GM12878 (cell line): ENCODE data around the gene CAPN1. TPM values are rescaled to one million over a fixed set of nuclear protein-coding genes. Genes with fewer than 3 reads are reported as not detected.
A peak's percentile ranks its signal among the peaks of the same experiment; 100 is the strongest.

ENCODE experiments used
- ATAC-seq: fragments of 200-7000 bp; cut with Tn5 transposase; 3 replicates; pipeline ENCODE4 v1.9.1; 2020; ENCODE audit warnings: mild to moderate bottlenecking, moderate library complexity
- BruUV-seq: library from RNA; stranded (reverse); fragments of 400-500 nt; replicated peaks from 2 replicates; lab custom pipeline; 2021; lab: Mats Ljungman, UMichigan
- CTCF ChIA-PET: fragments of 300-600 bp; sonication (Branson Sonifier 250); formaldehyde crosslinking; extraction: SDS; loops from one replicate; lab custom pipeline; 2021; ENCODE audit warnings: inconsistent platforms; lab: Yijun Ruan, JAX
- POLR2A ChIA-PET: fragments of 350-600 bp; formaldehyde crosslinking; extraction: SDS; loops from one replicate; lab custom pipeline; 2021; ENCODE audit warnings: inconsistent platforms; lab: Charles Lee
- RAD21 ChIA-PET: fragments of 300-600 bp; sonication (Branson Sonifier 250); formaldehyde crosslinking; loops from one replicate; lab custom pipeline; 2023; ENCODE audit warnings: antibody characterized with exemption; ENCODE audit not compliant: unreplicated experiment; lab: Charles Lee
- SMC1A ChIA-PET: fragments of 300-600 bp; sonication (Branson Sonifier 250); formaldehyde crosslinking; loops from one replicate; lab custom pipeline; 2023; ENCODE audit not compliant: unreplicated experiment, uncharacterized antibody; lab: Charles Lee
- DNase-seq: peaks from one replicate; pipeline ENCODE4 v3.0.0-alpha.2; 2011; ENCODE audit warnings: low read depth, low spot score
- FAIRE-seq: peaks from 3 replicates; lab custom pipeline; 2011; peaks lifted over from hg19 to GRCh38; lab: Jason Lieb, UNC
- H2AFZ ChIP-seq: 2 replicates; pipeline ENCODE4 v1.6.0; 2011; ENCODE audit warnings: low read depth, low read length, control low read depth; ENCODE audit not compliant: control insufficient read depth
- H3K27ac ChIP-seq: 2 replicates; pipeline ENCODE4 v1.5.1; 2011; ENCODE audit warnings: control low read depth; ENCODE audit not compliant: control insufficient read depth, insufficient read depth
- H3K27me3 ChIP-seq, 2 experiments: replicated peaks in 1 of 2; 2 replicates each; pipeline versions ENCODE4 v1.6.0 to v1.6.1; 2011; ENCODE audit warnings: low read length in 1 of 2; ENCODE audit not compliant: control insufficient read depth in 2 of 2, insufficient read depth in 2 of 2
- H3K36me3 ChIP-seq, 2 experiments: 2 replicates each; pipeline ENCODE4 v1.5.1; 2011; ENCODE audit warnings: low read length in 1 of 2; ENCODE audit not compliant: control insufficient read depth in 2 of 2, insufficient read depth in 2 of 2
- H3K4me1 ChIP-seq: 2 replicates; pipeline ENCODE4 v1.6.1; 2011; ENCODE audit warnings: mild to moderate bottlenecking, low read length, moderate library complexity, mixed read lengths; ENCODE audit not compliant: control insufficient read depth, insufficient read depth
- H3K4me2 ChIP-seq: 2 replicates; pipeline ENCODE4 v1.6.0; 2011; ENCODE audit warnings: control low read depth; ENCODE audit not compliant: control insufficient read depth, insufficient read depth
- H3K4me3 ChIP-seq: fragments of 200-600 bp; sonication (generic); 2 replicates; pipeline ENCODE4 v1.5.1; 2016
- H3K79me2 ChIP-seq: 2 replicates; pipeline ENCODE4 v1.6.0; 2011; ENCODE audit warnings: low read length; ENCODE audit not compliant: control insufficient read depth, insufficient read depth
- H3K9ac ChIP-seq: 2 replicates; pipeline ENCODE4 v1.8.0; 2011; ENCODE audit warnings: low read length, control low read depth, mixed read lengths; ENCODE audit not compliant: control insufficient read depth, insufficient read depth
- H3K9me3 ChIP-seq: replicated peaks from 3 replicates; pipeline ENCODE4 v1.5.1; 2011; ENCODE audit warnings: mild to moderate bottlenecking, low read length; ENCODE audit not compliant: control insufficient read depth, insufficient read depth
- H4K20me1 ChIP-seq: 2 replicates; pipeline ENCODE4 v1.6.0; 2011; ENCODE audit not compliant: control insufficient read depth, insufficient read depth
- CREB1 ChIP-seq: IDR thresholded peaks from 2 replicates; pipeline ENCODE4 v1.6.1; 2012; ENCODE audit warnings: low read depth, mild to moderate bottlenecking, inconsistent platforms
- KDM1A ChIP-seq: fragments of 200-600 bp; sonication (generic); IDR thresholded peaks from 2 replicates; pipeline ENCODE4 v1.6.1; 2016; ENCODE audit warnings: borderline replicate concordance
- TARDBP ChIP-seq: IDR thresholded peaks from 2 replicates; pipeline ENCODE4 v1.6.1; 2016; ENCODE audit warnings: borderline replicate concordance
- WGBS: methylation state at CpG from one replicate; pipeline ENCODE4 v1.1.6; 2016; ENCODE audit warnings: low lambda C conversion rate; ENCODE audit not compliant: insufficient replicate concordance, insufficient coverage; ENCODE audit errors: missing lambda C conversion rate; 5-methylcytosine and 5-hydroxymethylcytosine counted together
- in situ Hi-C: fragments of 300-500 bp; cut with MboI; formaldehyde crosslinking; loops from 9 replicates; pipeline ENCODE4 v1.14.3; 2018; ENCODE audit warnings: mixed read lengths
- intact Hi-C: fragments of 100-400 bp; cut with micrococcal nuclease; formaldehyde crosslinking; loops from one replicate; pipeline ENCODE4 v1.14.2; 2022; ENCODE audit not compliant: unreplicated experiment
- polyA plus RNA-seq, 11 experiments: library from polyadenylated mRNA; depleted of rRNA in 4 of 11; unstranded in 6 of 11; stranded (reverse) in 5 of 11; fragments of >200 nt; fragmentation: Nextera tagmentation in 4 of 11; fragmentation: Illumina TruSeq in 1 of 11; extraction: Ambion mirVana in 4 of 11; extraction: Trizol in 1 of 11; gene quantifications; 1 replicate in 1 of 11; 2 replicates in 10 of 11; pipeline versions ENCODE4 v1.2.1 to v1.2.3, GENCODE V29; 2011 to 2016; ENCODE audit warnings: inconsistent platforms in 2 of 11, missing spikeins in 2 of 11, low read depth in 1 of 11
- total RNA-seq, 4 experiments: library from RNA; depleted of rRNA in 3 of 4; stranded (reverse); fragments of >200 nt in 3 of 4; fragmentation: Illumina TruSeq in 1 of 4; extraction: Trizol in 1 of 4; gene quantifications; 2 replicates each; pipeline versions ENCODE4 v1.2.1 to v1.2.3, GENCODE V29; 2013 to 2021
- TF ChIP-seq, protein P1 (sequence below): IDR thresholded peaks from 2 replicates; pipeline ENCODE4 v1.6.1; 2012; ENCODE audit warnings: mild to moderate bottlenecking, low read depth, low read length

CAPN1 gene
- total and polyA plus RNA-seq, 10 of the 15 experiments (the other 5 are each of a cell fraction or from before 2014, with no cell fraction given) = 2.2 to 167 (median 77.3) TPM

DNA sequence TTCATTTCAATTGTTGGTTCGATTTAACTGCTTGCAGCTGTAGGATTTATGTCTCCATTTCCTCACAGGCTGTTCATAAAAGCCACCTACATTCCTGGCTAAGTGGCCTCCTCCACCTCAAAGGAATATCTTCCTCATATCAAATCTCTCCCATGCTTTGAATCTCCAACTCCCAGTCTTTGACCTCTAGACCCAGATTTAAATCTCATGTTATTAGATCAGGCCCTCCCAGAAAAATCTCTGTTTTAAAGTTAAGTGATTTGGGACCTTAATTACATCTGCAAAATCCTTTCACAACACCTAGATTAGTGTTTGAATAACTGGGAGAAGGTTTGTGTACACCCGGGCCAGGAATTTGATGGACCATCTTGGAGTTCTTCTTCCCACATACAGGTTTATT, 46.2 kb downstream of the CAPN1 start:
- H3K27ac ChIP-seq = no peak overlapping the region
- TF ChIP-seq KDM1A = no peak
- TF ChIP-seq, protein P1, sequence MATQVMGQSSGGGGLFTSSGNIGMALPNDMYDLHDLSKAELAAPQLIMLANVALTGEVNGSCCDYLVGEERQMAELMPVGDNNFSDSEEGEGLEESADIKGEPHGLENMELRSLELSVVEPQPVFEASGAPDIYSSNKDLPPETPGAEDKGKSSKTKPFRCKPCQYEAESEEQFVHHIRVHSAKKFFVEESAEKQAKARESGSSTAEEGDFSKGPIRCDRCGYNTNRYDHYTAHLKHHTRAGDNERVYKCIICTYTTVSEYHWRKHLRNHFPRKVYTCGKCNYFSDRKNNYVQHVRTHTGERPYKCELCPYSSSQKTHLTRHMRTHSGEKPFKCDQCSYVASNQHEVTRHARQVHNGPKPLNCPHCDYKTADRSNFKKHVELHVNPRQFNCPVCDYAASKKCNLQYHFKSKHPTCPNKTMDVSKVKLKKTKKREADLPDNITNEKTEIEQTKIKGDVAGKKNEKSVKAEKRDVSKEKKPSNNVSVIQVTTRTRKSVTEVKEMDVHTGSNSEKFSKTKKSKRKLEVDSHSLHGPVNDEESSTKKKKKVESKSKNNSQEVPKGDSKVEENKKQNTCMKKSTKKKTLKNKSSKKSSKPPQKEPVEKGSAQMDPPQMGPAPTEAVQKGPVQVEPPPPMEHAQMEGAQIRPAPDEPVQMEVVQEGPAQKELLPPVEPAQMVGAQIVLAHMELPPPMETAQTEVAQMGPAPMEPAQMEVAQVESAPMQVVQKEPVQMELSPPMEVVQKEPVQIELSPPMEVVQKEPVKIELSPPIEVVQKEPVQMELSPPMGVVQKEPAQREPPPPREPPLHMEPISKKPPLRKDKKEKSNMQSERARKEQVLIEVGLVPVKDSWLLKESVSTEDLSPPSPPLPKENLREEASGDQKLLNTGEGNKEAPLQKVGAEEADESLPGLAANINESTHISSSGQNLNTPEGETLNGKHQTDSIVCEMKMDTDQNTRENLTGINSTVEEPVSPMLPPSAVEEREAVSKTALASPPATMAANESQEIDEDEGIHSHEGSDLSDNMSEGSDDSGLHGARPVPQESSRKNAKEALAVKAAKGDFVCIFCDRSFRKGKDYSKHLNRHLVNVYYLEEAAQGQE = no peak
- TF ChIP-seq TARDBP = no peak
- TF ChIP-seq CREB1 = no peak
- TF ChIP-seq, all 136 proteins: peak for 0
- FAIRE-seq (peak; percentile 23), DNase-seq (no peak), ATAC-seq (no peak)
- ChIA-PET CTCF (interaction anchor here (1.3 to 9.0 kb wide), 4 partner anchors 15 to 104 kb away, joined by 3 to 121 read pairs (median 65); partner anchors contain the start of genes CDC42EP2 and DPF2), SMC1A (interaction anchor here (1.4 to 4.7 kb wide), 2 partner anchors 88 to 102 kb away, joined by 5 to 30 read pairs; partner anchors contain the start of gene CDC42EP2), POLR2A (no interaction called here), RAD21 (interaction anchor here (0.9 to 1.3 kb wide), 2 partner anchors 47 to 106 kb away, joined by 3 to 4 read pairs; partner anchors contain the start of gene DPF2)
- Histone ChIP-seq H3K4me1 (peaks cover 11% of the 10 kb centered on the region), H3K9ac (no peak overlapping the region), H4K20me1 (no peaks in the 10 kb centered on the region), H3K9me3 (no peaks in the 10 kb centered on the region), H3K4me2 (no peak overlapping the region), H3K79me2 (no peaks in the 10 kb centered on the region), H3K27me3 (no peaks in the 10 kb centered on the region), H3K36me3 (no peaks in the 10 kb centered on the region), H3K4me3 (no peak overlapping the region), H2AFZ (no peak overlapping the region)
- BruUV-seq = no TSS peak
- intact Hi-C loops (no loop called here), in situ Hi-C loops (no loop called here)
- WGBS = 20% methylated on average over 2 of the region's 2 CpGs
